KG1 (cell line): ENCODE data around the gene SIRT6.
"Not testable (repeated sequence)": the region's sequence is repeated elsewhere in the genome, so short reads cannot be mapped to it uniquely, and the experiment has no call there.

ENCODE experiments used
- DNase-seq: peaks from one replicate; lab custom pipeline; 2025; lab: John Stamatoyannopoulos, UW

SIRT6 gene

GRCh38 chr19:4130744-4131438 lies 51.5 kb downstream of the SIRT6 start:
- no peak for DNase-seq

GRCh38 chr19:4129050-4129449 lies 53.3 kb downstream of the SIRT6 start:
- not testable (repeated sequence) for DNase-seq

GRCh38 chr19:4127322-4127721 lies 55.0 kb downstream of the SIRT6 start:
- not testable (repeated sequence) for DNase-seq

- DNase-seq = no peak
Observed at GRCh38 chr19:4124638-4125037, 57.7 kb downstream of the SIRT6 start.
